Ascending aorta (tissue), 2 donors: ENCODE measurements around the gene DPPA2. TPM values are rescaled to one million over a fixed set of nuclear protein-coding genes. Genes with fewer than 3 reads are reported as not detected.

Experiments
- DNase-seq, 2 donors: peaks; one replicate each; pipeline ENCODE4 v3.0.0-alpha.2; 2019; ENCODE audit warnings: low spot score in 2 of 2
- H3K27ac ChIP-seq, 2 donors: fragments of 200-600 bp; sonication (generic); one replicate each; pipeline ENCODE4 v1.5.1; 2016 to 2017; ENCODE audit warnings: mild to moderate bottlenecking in 1 of 2
- H3K27me3 ChIP-seq: fragments of 200-600 bp; sonication (generic); one replicate; pipeline ENCODE4 v1.5.1; 2017
- H3K36me3 ChIP-seq, 2 donors: fragments of 200-600 bp; sonication (generic); one replicate each; pipeline ENCODE4 v1.5.1; 2016
- H3K4me1 ChIP-seq, 2 donors: fragments of 200-600 bp; sonication (generic); one replicate each; pipeline ENCODE4 v1.5.1; 2016 to 2017; ENCODE audit warnings: mild to moderate bottlenecking in 1 of 2
- H3K4me3 ChIP-seq, 2 donors: fragments of 200-600 bp; sonication (generic); one replicate each; pipeline ENCODE4 v1.5.1; 2016 to 2017; ENCODE audit warnings: mild to moderate bottlenecking in 1 of 2
- H3K9me3 ChIP-seq, 2 donors: fragments of 200-600 bp; sonication (generic); one replicate each; pipeline ENCODE4 v1.5.1; 2016
- intact Hi-C: fragments of 100-400 bp; cut with DNase I; formaldehyde crosslinking; loops from one replicate; pipeline ENCODE4 v1.15.1; 2023
- total RNA-seq: library from RNA; depleted of rRNA; stranded (reverse); fragments of >200 nt; gene quantifications from one replicate; pipeline ENCODE4 v1.1.0, GENCODE V29; 2016
- TF ChIP-seq, protein P1 (sequence below), 3 experiments: fragments of 200-600 bp in 2 of 3; fragments of 450-650 bp in 1 of 3; sonication (generic) in 2 of 3; IDR thresholded peaks; one replicate each; pipeline ENCODE4 v1.5.1; 2016 to 2019; ENCODE audit warnings: antibody characterized with exemption in 3 of 3, mild to moderate bottlenecking in 1 of 3, moderate library complexity in 1 of 3

The DPPA2 gene
- total RNA-seq, 1 donor from 2014 or later: not detected

DNA sequence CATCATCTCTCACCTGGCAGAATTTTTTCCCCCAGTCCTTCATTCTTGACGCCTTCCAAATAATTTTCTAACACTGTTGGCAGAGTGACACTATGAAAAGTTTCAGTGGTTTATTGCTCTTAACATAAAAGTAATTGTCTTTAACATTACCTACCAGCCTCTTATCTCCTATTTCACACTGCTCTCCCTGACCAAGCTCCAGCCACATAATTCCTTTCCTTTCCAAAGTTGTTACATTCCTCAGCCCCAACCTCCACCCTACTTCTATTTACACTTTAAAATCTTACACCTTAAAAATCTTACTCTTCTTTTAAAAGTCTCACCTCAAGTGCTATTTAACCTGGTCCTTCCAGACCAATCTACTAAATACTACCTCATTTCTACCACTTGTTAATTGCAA is 18.3 kb upstream of the DPPA2 start:
- no peaks in the 10 kb centered on the region for H3K9me3 ChIP-seq
- TF ChIP-seq, protein P1, sequence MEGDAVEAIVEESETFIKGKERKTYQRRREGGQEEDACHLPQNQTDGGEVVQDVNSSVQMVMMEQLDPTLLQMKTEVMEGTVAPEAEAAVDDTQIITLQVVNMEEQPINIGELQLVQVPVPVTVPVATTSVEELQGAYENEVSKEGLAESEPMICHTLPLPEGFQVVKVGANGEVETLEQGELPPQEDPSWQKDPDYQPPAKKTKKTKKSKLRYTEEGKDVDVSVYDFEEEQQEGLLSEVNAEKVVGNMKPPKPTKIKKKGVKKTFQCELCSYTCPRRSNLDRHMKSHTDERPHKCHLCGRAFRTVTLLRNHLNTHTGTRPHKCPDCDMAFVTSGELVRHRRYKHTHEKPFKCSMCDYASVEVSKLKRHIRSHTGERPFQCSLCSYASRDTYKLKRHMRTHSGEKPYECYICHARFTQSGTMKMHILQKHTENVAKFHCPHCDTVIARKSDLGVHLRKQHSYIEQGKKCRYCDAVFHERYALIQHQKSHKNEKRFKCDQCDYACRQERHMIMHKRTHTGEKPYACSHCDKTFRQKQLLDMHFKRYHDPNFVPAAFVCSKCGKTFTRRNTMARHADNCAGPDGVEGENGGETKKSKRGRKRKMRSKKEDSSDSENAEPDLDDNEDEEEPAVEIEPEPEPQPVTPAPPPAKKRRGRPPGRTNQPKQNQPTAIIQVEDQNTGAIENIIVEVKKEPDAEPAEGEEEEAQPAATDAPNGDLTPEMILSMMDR (IDR thresholded peaks at IDR 0.05): no peak
- H3K4me3 ChIP-seq: no peak overlapping the region
- intact Hi-C loops: no loop called here
- no peaks in the 10 kb centered on the region for H3K36me3 ChIP-seq
- H3K4me1 ChIP-seq: no peaks in the 10 kb centered on the region
- DNase-seq: no peak
- H3K27me3 ChIP-seq: no peaks in the 10 kb centered on the region
- no peak overlapping the region for H3K27ac ChIP-seq

DNA sequence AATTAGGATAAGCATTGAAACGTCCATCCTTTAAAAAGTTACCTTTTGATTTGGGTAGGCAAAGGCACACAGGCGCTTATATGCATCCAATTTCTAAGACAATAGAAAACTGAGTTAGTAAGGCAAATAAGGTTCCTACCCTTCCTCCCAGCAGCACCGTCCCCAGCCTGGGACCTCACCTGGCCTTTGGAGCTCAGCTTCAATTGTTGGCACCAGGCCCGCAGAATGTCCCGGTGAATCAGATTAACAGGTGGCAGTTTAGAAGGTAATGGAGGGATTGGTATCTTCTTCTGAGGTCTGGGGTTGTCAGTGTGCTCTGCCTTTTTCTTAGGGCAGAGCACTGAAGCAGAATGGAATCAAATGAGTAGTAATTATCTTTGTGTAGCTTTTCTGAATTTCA is 15.4 kb upstream of the DPPA2 start:
- intact Hi-C loops: no loop called here
- Histone ChIP-seq H3K27ac (no peak overlapping the region), H3K36me3 (no peaks in the 10 kb centered on the region), H3K4me1 (no peaks in the 10 kb centered on the region), H3K9me3 (no peaks in the 10 kb centered on the region), H3K27me3 (no peaks in the 10 kb centered on the region), H3K4me3 (no peak overlapping the region)
- TF ChIP-seq, protein P1 (IDR thresholded peaks at IDR 0.05): no peak
- DNase-seq: no peak

DNA sequence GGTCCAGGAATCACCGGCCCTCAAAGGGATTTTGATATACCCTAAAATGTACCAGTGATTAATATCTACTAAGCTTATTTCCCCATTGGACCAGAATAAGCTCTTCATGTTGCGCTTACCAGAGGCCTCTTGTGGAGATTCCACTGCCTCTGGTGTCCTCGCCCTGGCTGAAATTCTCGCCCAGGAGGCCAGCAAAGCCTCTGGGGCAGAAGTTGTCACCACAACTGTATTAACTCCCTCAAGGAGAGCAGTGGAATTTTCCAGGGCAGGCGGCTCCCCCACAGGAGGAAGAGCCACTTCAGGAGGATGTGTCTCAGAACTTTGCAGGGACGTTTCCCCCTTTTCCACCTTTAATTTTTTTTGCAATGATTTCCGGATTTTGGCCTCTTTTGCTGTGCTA is 14.1 kb upstream of the DPPA2 start:
- TF ChIP-seq, protein P1 (IDR thresholded peaks at IDR 0.05): no peak
- H3K9me3 ChIP-seq: no peaks in the 10 kb centered on the region

DNA sequence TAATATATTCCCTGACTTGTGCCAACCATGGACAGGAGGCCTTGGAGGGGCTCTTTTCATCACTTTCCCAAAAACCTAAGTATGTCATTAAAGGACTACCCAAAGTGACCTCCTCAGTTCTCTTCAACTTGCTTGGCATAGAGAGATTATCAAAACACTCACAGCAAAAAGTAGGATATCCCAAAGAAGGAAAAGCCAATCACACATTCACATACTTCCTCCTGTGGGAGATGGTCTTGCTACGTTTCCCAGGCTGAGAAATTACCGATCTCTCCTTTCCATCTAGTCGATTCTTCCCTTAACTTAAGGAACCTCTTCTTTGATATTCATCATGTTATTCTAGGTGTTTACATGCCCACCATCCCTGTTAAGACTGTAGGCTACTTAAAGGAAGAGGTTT is 11.9 kb upstream of the DPPA2 start:
- DNase-seq: no peak
- TF ChIP-seq, protein P1 (IDR thresholded peaks at IDR 0.05): no peak
- no peak overlapping the region for H3K4me3 ChIP-seq
- no peak overlapping the region for H3K27ac ChIP-seq
- H3K27me3 ChIP-seq: no peaks in the 10 kb centered on the region
- H3K9me3 ChIP-seq: no peaks in the 10 kb centered on the region
- no peaks in the 10 kb centered on the region for H3K4me1 ChIP-seq
- no peaks in the 10 kb centered on the region for H3K36me3 ChIP-seq
- intact Hi-C loops: no loop called here

More for the DNA sequence above, 14.1 kb upstream of the DPPA2 start:
- Histone ChIP-seq H3K36me3 (no peaks in the 10 kb centered on the region), H3K4me1 (no peaks in the 10 kb centered on the region), H3K4me3 (no peak overlapping the region), H3K27ac (no peak overlapping the region), H3K27me3 (no peaks in the 10 kb centered on the region)
- no peak for DNase-seq
- intact Hi-C loops: no loop called here

DNA sequence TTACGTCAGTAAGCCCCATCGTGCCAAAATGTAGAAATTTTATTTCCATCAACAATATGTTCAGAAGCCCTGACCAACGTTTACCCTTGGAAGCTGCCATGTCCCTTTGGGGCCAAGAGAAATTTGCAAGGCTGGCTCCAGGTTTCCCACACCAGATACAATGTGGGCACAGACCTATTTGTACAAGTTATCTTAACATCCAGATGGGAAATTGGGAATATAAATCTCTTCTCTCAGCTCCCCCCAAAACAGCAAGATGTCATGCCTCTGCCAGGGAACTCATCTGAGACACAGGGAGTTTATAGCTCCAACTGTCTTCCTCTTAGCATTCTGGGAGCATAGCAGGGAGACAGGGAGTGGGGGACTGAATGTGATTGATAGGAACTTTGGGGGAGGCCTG is 9.3 kb upstream of the DPPA2 start:
- intact Hi-C loops: no loop called here
- no peak for DNase-seq
- no peak overlapping the region for H3K27ac ChIP-seq

More for the DNA sequence above, 9.3 kb upstream of the DPPA2 start:
- TF ChIP-seq, protein P1 (IDR thresholded peaks at IDR 0.05): no peak
- no peaks in the 10 kb centered on the region for H3K36me3 ChIP-seq
- no peaks in the 10 kb centered on the region for H3K4me1 ChIP-seq
- no peaks in the 10 kb centered on the region for H3K9me3 ChIP-seq
- H3K4me3 ChIP-seq: no peak overlapping the region
- no peaks in the 10 kb centered on the region for H3K27me3 ChIP-seq
